SJSA1 (cell line): ENCODE measurements around the gene NHEJ1. TPM values are rescaled to one million over a fixed set of nuclear protein-coding genes. Genes with fewer than 3 reads are reported as not detected.

ENCODE experiments used
- DNase-seq, 2 experiments: peaks; one replicate each; pipeline ENCODE4 v3.0.0-alpha.2; 2015 to 2020; ENCODE audit warnings: low spot score in 2 of 2, low read depth in 1 of 2
- H3K27ac ChIP-seq: fragments of 250-450 bp; sonication (Bioruptor Pico); 2 replicates; pipeline ENCODE4 v1.5.1; 2020; ENCODE audit warnings: mild to moderate bottlenecking, moderate library complexity
- H3K27me3 ChIP-seq: fragments of 250-450 bp; sonication (Bioruptor Pico); replicated peaks from 2 replicates; pipeline ENCODE4 v1.5.1; 2020; ENCODE audit warnings: mild to moderate bottlenecking, moderate library complexity
- H3K36me3 ChIP-seq: fragments of 250-450 bp; sonication (Bioruptor Pico); 2 replicates; pipeline ENCODE4 v1.5.1; 2020; ENCODE audit warnings: mild to moderate bottlenecking
- H3K4me1 ChIP-seq: fragments of 250-450 bp; sonication (Bioruptor Pico); replicated peaks from 2 replicates; pipeline ENCODE4 v1.6.1; 2021; ENCODE audit warnings: mild to moderate bottlenecking
- H3K4me3 ChIP-seq: fragments of 250-450 bp; sonication (Bioruptor Pico); 2 replicates; pipeline ENCODE4 v1.5.1; 2020; ENCODE audit warnings: mild to moderate bottlenecking
- H3K9me3 ChIP-seq: fragments of 250-450 bp; sonication (Bioruptor Pico); replicated peaks from 2 replicates; pipeline ENCODE4 v1.5.1; 2020; ENCODE audit warnings: mild to moderate bottlenecking
- total RNA-seq: library from RNA; depleted of rRNA; stranded (reverse); fragments of >200 nt; shearing (Covaris generic); gene quantifications from 2 replicates; pipeline ENCODE4 v1.2.3, GENCODE V29; 2014

NHEJ1 gene
- total RNA-seq, 1 experiment from 2014 or later = 15.4 TPM

DNA sequence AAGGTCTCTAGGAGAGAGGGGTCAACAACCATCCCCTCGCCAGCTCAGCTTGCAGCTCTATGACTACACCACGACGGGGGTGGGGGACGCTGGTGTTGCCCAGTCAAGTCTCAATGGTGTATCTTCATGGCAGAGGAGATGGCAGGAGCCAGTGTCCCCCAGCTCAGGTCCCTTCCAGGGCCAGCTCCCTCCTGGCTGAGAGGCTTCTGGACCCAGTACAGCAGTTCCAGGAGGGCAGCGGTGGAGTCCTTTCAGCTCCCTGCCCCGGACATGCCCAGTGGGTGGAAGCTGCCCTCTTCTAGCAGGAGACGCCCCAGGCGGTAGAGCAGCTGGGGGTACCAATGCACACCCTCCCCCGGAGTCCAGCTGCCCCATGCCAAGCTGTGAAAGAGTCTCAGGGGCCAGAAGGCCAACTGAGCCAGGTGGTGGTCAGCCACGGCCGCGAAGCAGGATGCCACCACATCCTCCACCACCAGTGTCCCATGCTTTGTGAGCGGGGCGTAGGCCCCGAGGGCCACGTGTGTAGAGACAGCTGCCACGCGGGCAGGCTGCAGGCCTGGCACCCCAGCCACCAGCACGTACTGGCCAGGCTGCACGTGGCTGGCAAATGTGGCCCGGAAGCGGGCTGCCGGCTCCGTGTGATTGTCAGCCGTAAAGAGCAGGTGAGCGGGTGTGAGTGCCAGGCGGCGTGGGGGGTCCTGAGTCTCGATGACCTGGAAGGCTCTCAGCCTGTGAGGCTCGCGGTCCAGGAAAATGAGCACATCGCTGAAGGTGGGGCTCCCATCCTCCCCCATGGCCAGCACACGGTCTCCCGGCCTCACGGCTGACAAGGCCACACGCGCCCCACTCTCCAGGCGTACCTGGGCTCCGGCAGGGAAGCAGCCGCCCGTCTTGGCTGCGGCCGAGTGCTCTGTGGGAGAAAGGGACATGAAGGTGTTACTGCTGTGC, 105.4 kb downstream of the NHEJ1 start:
- Histone ChIP-seq H3K9me3 (no peaks in the 10 kb centered on the region), H3K36me3 (no peaks in the 10 kb centered on the region), H3K27ac (no peak overlapping the region), H3K27me3 (peaks cover 76% of the 10 kb centered on the region), H3K4me1 (peaks cover 4% of the 10 kb centered on the region), H3K4me3 (no peak overlapping the region)
- no peak for DNase-seq

DNA sequence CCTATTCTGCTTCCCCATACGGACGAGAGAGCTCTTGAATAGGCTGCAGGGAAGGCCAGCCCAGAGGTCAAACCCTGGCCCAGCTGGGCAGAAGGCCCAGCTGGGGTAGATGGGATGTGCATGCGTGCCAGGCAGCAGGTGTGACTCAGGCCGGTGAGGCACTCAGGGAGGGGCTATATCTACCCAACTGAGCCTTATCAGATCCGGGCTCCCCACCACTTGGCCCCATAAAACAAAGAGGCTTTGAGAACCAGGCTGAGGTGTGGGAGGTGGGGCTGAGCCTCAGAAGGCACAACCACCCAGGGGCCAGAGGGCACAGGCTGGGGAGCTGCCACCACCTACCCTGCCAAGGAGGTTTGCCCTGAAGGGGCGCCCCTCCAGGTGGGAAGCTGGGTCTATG, 111.3 kb downstream of the NHEJ1 start:
- no peak for DNase-seq
- Histone ChIP-seq H3K27me3 (peaks cover 34% of the 10 kb centered on the region), H3K4me3 (no peak overlapping the region), H3K36me3 (no peaks in the 10 kb centered on the region), H3K27ac (no peak overlapping the region), H3K9me3 (no peaks in the 10 kb centered on the region), H3K4me1 (no peaks in the 10 kb centered on the region)

DNA sequence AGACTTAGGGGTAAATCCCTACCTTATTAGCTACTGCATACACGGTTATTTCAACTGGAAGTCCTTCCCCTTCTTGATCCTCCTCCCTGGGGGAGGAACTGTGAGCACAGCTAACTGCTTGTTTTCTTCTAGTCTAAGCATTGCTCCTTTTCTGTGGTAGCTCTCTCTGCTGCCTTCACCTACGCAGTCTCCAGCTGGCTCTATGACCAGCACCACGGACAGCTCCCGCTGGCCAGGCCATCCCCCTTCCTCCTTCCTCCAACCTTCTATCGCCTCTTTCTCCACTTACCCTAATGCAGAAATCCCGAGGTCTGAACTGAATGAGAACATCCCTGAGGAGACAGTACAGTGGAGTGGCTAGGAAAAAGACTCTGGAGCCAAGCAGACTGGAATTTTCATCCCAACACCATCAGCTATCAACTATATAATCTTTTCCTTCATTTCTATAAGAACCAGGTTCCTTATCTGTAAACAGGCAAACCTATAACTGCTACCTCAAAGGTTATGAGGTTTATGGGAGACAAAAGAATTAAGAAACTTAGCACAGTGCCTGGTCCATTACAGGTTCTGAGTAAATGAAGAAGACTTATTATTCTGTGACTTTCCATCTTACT, 114.6 kb downstream of the NHEJ1 start:
- peaks cover 38% of the 10 kb centered on the region for H3K27me3 ChIP-seq
- H3K4me1 ChIP-seq = no peaks in the 10 kb centered on the region
- no peak overlapping the region for H3K4me3 ChIP-seq
- no peak for DNase-seq
- H3K36me3 ChIP-seq = no peaks in the 10 kb centered on the region
- no peaks in the 10 kb centered on the region for H3K9me3 ChIP-seq
- H3K27ac ChIP-seq = no peak overlapping the region

DNA sequence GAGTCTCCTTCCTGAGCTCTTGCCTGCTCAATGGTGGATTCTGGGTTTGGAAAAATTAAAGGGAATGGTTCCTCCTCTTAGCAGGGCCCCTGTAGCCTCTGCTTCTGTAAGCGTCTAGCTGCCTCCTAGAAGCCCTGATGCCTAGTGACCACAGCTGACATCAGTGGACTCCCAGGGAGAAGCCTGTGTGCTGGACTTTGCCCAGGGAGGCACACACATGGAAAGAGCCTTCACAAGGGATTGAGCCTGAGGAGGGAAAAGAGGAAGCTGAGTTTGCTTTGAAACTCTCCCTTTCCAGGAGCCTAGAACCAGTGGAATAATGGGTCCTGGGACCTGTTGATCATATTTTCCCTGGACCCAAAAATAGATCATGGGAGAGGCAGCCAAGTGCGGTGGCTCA, 117.9 kb downstream of the NHEJ1 start:
- no peak for DNase-seq
- no peak overlapping the region for H3K27ac ChIP-seq
- H3K27me3 ChIP-seq = peaks cover 53% of the 10 kb centered on the region
- H3K9me3 ChIP-seq = no peaks in the 10 kb centered on the region
- no peaks in the 10 kb centered on the region for H3K4me1 ChIP-seq
- H3K4me3 ChIP-seq = no peak overlapping the region
- H3K36me3 ChIP-seq = no peaks in the 10 kb centered on the region

DNA sequence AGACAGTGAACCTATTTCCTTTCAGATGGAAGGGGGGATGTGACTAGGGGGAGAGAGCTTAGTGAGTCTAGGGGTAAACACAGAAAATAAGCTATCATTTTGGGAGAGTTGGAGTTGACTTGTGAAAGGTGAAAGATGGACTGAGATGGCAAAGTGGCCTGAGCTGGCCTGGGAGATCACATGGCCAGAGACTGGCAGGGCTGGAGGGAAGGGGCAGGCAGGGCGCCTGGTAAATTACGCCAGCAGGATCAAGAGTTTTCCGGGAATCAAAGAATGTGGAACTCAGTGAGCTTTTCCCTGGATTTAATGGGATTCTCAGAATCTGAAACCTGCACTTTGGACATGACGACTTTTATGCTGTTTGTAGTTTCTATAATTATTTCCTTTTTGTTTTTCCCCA, 118.5 kb downstream of the NHEJ1 start:
- Histone ChIP-seq H3K9me3 (no peaks in the 10 kb centered on the region), H3K4me1 (no peaks in the 10 kb centered on the region), H3K4me3 (no peak overlapping the region), H3K36me3 (no peaks in the 10 kb centered on the region), H3K27me3 (peaks cover 53% of the 10 kb centered on the region), H3K27ac (no peak overlapping the region)
- no peak for DNase-seq

DNA sequence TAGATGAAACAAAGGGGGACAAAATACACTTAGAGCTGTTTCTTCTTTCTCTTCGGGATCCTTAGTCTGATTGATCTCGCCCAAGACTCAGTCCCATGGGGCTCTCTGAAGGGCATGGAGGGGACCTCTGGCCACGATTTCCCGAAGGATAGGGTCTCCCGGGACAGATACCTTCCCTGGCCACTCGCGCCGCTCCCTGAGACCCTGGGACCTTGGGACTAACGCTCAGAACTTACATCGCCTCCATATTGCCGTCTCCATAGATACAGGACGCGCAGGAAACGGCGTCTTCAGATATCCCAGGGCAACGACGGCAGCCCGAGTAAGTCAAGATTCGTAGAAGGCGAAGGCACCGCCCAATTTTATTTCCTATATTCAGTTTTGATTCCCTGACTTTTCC, 119.4 kb downstream of the NHEJ1 start, which contains the start of gene CFAP65:
TSS of gene CFAP65 (minus strand) at position 265 of the 400 bp plus-strand sequence. CDS start 2,468 bp downstream, outside the sequence.
- Histone ChIP-seq H3K9me3 (no peaks in the 10 kb centered on the region), H3K27ac (no peak within 1 kb of the TSS), H3K27me3 (peaks cover 48% of the 10 kb centered on the region), H3K4me1 (no peaks in the 10 kb centered on the region), H3K36me3 (no peaks in the 10 kb centered on the region), H3K4me3 (no peak within 1 kb of the TSS)
- no peak for DNase-seq

DNA sequence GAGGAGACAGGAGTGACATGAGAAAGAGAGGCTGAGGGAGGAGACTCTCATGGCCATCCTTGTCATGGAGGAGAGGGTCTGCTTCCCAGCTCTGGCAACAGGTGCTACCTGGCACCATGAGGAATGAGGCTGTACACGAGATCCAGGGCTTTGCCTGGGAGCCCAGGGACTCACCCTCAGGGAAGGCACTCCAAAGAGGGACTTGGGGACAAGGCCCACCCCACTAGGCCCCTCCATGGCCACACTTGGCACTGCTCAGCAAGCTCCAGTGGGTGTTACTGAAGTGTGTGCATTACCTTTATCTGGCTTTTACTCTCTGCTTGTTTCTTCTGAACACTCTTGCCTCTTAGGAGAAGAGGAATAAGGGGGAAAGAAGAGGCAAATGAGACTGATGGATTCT, 122.0 kb downstream of the NHEJ1 start:
- H3K9me3 ChIP-seq = no peaks in the 10 kb centered on the region
- H3K4me3 ChIP-seq = no peak overlapping the region
- DNase-seq = no peak
- H3K27ac ChIP-seq = no peak overlapping the region
- H3K27me3 ChIP-seq = peaks cover 61% of the 10 kb centered on the region
- no peaks in the 10 kb centered on the region for H3K4me1 ChIP-seq
- H3K36me3 ChIP-seq = no peaks in the 10 kb centered on the region

DNA sequence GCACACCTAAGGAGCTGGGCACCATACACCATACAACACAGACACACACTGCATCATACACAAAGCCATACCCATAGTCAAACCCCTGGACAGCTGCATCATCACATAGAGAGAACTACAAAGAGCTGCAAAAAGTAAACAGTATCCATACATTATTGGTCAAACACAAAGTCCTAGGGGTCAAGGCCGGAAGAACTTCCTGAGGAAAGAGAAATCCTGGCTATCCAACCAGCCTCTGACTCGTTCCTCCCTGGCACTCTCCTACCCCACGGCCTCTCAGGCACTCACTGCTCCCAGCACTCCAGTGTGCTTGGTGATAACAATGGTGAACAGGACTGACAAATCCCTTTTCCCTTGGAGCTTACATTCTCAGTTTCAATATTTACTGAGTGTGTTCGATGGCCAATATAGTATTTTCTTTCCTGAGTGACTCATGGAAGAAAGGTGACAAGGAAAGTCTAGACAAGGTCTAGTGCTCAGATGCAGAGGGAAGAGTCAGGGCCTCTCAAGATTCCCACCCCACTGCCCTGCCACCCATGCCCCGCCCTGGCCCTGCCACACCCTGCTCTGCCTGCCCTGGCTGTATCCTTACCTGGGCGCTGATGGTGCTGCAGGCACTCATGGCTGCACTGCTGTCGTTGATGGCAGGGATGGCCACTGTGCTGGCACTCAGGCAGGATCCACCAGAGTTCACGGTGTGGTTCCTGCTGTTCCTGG, 122.7 kb downstream of the NHEJ1 start:
- H3K36me3 ChIP-seq = no peaks in the 10 kb centered on the region
- no peak overlapping the region for H3K27ac ChIP-seq
- DNase-seq = no peak
- H3K9me3 ChIP-seq = no peaks in the 10 kb centered on the region
- H3K4me3 ChIP-seq = no peak overlapping the region
- H3K27me3 ChIP-seq = peaks cover 62% of the 10 kb centered on the region
- no peaks in the 10 kb centered on the region for H3K4me1 ChIP-seq

DNA sequence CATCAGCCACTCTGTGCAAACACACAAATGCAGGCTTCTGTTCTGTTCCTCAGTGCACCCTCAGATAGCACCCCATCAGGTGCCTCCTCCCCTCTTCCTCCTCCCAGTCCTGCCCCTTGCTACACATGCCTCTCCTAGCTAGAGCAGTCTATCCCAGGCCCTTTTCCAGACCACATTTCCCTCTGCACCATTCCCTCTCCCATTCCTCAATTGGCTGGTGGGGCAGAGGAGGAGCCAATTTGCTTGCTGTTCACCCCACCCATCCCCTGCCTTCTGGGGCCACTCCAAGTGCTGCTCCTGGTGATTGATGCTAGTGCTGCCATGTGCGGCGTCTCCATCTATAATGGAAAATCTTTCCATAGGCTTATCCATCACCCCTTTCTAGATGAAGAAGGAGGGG, 124.7 kb downstream of the NHEJ1 start:
- no peaks in the 10 kb centered on the region for H3K9me3 ChIP-seq
- no peaks in the 10 kb centered on the region for H3K36me3 ChIP-seq
- H3K27me3 ChIP-seq = peaks cover 53% of the 10 kb centered on the region
- no peaks in the 10 kb centered on the region for H3K4me1 ChIP-seq
- no peak overlapping the region for H3K27ac ChIP-seq
- H3K4me3 ChIP-seq = no peak overlapping the region
- no peak for DNase-seq

DNA sequence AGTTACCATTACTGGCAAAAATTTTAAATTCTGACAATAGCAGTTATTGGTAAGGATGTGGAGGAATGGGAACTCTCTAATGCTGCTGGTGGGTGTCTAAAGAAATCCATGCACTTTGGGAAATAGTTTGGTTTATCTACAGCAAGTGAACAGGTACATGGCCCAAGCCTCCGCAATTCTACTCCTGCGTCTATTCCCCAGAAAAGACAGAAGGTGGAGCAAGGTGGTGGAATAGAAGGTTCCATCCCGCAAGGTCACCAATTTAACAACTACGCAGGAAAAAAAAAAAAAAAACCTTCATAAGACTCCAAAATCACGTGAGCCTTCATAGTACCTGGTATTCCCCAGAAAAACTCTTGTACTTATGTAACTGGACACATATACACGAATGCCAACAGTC, 125.8 kb downstream of the NHEJ1 start:
- H3K4me3 ChIP-seq = no peak overlapping the region
- no peaks in the 10 kb centered on the region for H3K36me3 ChIP-seq
- H3K27ac ChIP-seq = no peak overlapping the region
- peaks cover 46% of the 10 kb centered on the region for H3K27me3 ChIP-seq
- DNase-seq = no peak
- no peaks in the 10 kb centered on the region for H3K9me3 ChIP-seq
- H3K4me1 ChIP-seq = no peaks in the 10 kb centered on the region

DNA sequence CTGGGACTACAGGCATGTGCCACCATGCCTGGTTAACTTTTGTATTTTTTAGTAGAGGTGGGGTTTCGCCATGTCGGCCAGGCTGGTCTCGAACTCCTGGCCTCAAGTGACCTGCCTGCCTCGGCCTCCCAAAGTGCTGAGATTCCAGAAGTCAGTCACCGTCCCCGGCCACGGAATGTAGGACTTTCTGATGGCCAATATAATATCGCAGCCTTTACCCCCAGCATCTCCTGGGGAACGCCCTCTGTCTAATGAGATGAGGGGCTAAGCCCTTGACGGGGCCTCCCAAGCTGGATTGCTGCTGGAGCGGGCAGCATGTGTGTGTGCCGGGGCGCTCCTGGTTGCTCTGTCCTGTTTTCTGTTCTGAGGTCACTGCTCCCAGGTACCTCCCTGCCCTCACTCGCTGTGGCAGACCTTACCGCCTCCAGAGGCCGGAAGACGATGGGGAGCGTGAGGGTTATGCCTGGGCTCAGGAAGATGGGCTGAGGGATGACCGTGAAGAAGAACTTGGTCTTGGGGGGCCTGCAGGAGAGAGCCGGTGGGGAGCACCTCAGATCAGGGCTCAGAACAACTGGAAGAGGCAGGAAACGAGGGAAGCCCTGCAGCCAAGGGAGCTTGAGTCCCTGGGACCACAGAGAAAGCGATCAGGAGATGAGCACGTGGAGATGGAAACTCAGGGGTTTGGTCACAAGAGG, 128.4 kb downstream of the NHEJ1 start:
- Histone ChIP-seq H3K36me3 (no peaks in the 10 kb centered on the region), H3K4me1 (no peaks in the 10 kb centered on the region), H3K27me3 (peaks cover 36% of the 10 kb centered on the region), H3K9me3 (no peaks in the 10 kb centered on the region), H3K4me3 (no peak overlapping the region), H3K27ac (no peak overlapping the region)
- no peak for DNase-seq

DNA sequence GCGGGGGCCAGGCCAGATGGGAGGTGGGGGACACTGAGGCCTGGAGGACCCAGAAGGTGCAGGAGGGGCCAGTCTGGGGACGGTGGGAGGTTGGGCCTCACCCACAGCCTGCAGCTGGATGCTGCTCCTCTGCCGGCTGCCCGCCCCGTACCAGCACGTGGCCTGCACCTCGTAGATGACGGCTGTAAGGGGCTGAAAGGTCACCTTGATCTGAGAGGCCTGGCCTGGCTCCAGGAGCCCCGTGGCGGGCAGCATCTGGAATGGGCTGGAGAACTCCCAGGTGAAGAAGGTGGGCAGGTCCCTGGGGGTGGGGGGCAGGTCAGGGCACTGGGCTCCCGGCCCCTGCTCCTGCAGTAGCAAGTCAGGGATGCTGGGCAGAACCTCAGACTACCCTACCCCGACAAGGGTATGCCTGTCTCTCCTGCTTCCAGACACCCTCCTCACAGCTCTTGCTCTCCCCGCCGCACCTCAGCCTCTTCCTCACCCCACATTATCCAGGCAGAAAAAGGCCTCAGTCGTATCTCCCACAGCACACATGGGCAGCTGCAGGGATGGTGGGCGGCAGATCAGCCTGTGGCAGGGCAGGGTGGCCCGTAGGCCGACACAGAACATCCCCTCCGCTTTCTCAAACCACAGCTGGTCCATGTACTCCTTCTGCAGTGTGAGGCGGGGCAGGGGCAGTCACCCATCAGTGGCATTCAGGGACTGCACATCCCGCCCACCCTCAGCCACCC, 129.4 kb downstream of the NHEJ1 start:
- H3K36me3 ChIP-seq = no peaks in the 10 kb centered on the region
- no peak overlapping the region for H3K27ac ChIP-seq
- no peaks in the 10 kb centered on the region for H3K4me1 ChIP-seq
- no peaks in the 10 kb centered on the region for H3K9me3 ChIP-seq
- peaks cover 41% of the 10 kb centered on the region for H3K27me3 ChIP-seq
- no peak for DNase-seq
- no peak overlapping the region for H3K4me3 ChIP-seq
